ENCODE results near the gene KCNQ5.

Gene KCNQ5

DNA sequence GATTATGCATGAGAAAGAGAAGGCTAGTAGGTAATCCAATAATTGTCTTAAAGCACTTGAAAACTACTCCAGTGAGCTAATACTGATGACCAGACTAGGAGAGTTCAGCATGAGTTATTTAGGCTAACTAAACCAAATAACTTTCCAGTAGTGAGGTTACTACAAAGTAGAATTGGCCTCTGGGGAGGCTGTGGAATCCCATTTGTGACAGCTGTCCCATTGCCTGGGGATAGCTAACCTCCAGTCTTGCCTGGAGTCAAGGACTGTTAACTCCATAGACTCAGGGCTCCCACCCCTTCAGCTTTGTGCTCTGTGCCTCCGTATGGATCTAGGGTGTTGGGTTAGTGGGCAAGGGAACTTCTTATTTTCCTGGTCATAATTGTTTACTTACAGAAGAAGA, 51.0 kb downstream of the KCNQ5 start:
- Histone ChIP-seq H3K4me1 (ENCODE audit: insufficient read depth, low read length) (no peaks in the 10 kb centered on the region), H3K36me3 (ENCODE audit: insufficient read depth, low read length) (no peaks in the 10 kb centered on the region), H3K27me3 (ENCODE audit: insufficient read depth, low read length) (no peaks in the 10 kb centered on the region), H3K4me3 (ENCODE audit: low read length) (no peak overlapping the region), H2AFZ (ENCODE audit: low read depth, low read length) (no peak overlapping the region), H3K9me3 (ENCODE audit: low read length) (no peaks in the 10 kb centered on the region)

DNA sequence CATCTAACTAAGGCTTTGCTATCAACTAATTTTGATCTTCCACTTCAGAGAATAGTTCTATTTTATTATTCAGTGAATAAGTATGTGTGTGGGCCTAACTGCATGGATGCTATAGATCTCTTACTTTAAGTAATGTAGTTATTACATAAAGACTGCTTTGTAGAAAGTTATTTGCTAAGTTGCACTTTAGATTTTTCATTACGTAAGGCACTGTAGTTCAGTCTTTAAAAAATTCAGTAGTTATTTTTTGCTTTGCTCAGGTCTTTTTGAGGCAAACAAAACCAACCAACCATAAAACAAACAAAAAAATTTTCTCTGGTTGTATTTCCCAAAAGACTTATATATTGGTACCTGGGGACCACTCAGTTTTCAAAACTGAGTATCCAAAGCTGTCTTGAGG, 53.0 kb downstream of the KCNQ5 start:
- no peak overlapping the region for H2AFZ ChIP-seq (ENCODE audit: low read depth, low read length)

GRCh38 chr6:72675396-72675795, 53.5 kb downstream of the KCNQ5 start:
- H3K27me3 ChIP-seq (ENCODE audit: insufficient read depth, low read length): no peaks in the 10 kb centered on the region
- no peaks in the 10 kb centered on the region for H3K9me3 ChIP-seq (ENCODE audit: low read length)
- no peak overlapping the region for H2AFZ ChIP-seq (ENCODE audit: low read depth, low read length)
- H3K4me3 ChIP-seq (ENCODE audit: low read length): no peak overlapping the region
- H3K36me3 ChIP-seq (ENCODE audit: insufficient read depth, low read length): no peaks in the 10 kb centered on the region
- H3K4me1 ChIP-seq (ENCODE audit: insufficient read depth, low read length): no peaks in the 10 kb centered on the region

More for the DNA sequence above, 53.0 kb downstream of the KCNQ5 start:
- H3K36me3 ChIP-seq (ENCODE audit: insufficient read depth, low read length): no peaks in the 10 kb centered on the region
- no peaks in the 10 kb centered on the region for H3K27me3 ChIP-seq (ENCODE audit: insufficient read depth, low read length)
- no peaks in the 10 kb centered on the region for H3K9me3 ChIP-seq (ENCODE audit: low read length)
- H3K4me3 ChIP-seq (ENCODE audit: low read length): no peak overlapping the region
- H3K4me1 ChIP-seq (ENCODE audit: insufficient read depth, low read length): no peaks in the 10 kb centered on the region

DNA sequence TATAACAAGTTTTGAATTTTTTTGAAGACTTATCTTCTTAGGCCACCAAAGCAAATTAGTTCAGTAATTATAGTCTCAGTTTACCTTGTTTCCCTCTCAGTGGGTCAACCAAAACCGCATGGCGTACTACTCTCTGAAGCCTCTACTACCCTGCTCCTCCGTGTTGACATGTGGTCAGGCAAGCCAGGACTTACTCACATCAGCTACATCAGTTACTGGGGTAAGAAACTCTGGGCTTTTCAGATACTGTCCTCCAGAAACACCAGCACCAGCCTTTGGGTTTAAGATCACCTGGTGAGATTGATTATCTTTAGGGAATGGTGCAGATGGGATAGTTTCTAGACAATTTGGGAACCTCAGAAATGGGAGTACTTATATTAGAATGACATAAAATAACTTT, 55.1 kb downstream of the KCNQ5 start:
- no peak overlapping the region for H2AFZ ChIP-seq (ENCODE audit: low read depth, low read length)
- H3K4me1 ChIP-seq (ENCODE audit: insufficient read depth, low read length): no peaks in the 10 kb centered on the region
- H3K9me3 ChIP-seq (ENCODE audit: low read length): no peaks in the 10 kb centered on the region
- no peak overlapping the region for H3K4me3 ChIP-seq (ENCODE audit: low read length)
- H3K36me3 ChIP-seq (ENCODE audit: insufficient read depth, low read length): no peaks in the 10 kb centered on the region
- H3K27me3 ChIP-seq (ENCODE audit: insufficient read depth, low read length): no peaks in the 10 kb centered on the region

DNA sequence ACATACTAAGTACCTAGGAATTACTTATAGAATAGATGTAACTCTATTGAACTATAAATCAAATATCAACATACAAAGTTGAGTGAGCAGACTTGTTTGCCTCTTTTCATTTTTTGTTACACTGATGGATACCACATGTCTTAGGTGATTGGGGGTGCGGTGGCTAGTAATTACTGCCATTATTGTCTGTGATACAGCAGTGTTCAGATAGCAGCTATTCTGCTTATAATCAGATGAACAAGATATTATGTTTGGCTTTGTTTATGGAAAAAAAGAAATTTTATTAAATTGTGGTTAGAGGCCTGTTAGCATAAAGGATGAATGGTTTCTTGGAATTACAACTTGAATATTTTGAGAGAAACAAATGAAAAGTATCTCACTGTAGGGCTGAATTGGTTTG, 55.9 kb downstream of the KCNQ5 start:
- no peaks in the 10 kb centered on the region for H3K4me1 ChIP-seq (ENCODE audit: insufficient read depth, low read length)
- no peak overlapping the region for H2AFZ ChIP-seq (ENCODE audit: low read depth, low read length)
- H3K4me3 ChIP-seq (ENCODE audit: low read length): no peak overlapping the region
- H3K36me3 ChIP-seq (ENCODE audit: insufficient read depth, low read length): no peaks in the 10 kb centered on the region
- H3K9me3 ChIP-seq (ENCODE audit: low read length): no peaks in the 10 kb centered on the region
- no peaks in the 10 kb centered on the region for H3K27me3 ChIP-seq (ENCODE audit: insufficient read depth, low read length)

DNA sequence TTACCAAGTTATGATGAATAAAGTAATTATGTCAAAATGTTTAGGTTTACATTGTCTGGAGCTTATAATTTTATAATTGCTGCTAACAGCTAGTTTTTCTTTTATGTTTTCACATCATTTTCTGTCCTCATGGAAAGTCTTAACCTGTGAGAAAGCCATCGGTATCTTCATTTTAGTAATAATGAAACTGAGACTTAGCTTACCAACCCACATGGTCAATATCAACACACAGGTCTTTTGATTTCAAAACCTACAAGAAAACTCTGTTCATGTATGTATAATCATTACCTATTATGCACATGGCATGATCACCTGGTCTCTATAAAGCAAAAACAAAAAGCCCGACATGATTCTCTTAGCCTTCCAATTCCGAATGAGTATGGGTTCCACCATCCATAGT, 61.9 kb downstream of the KCNQ5 start:
- Histone ChIP-seq H3K27me3 (ENCODE audit: insufficient read depth, low read length) (no peaks in the 10 kb centered on the region), H3K36me3 (ENCODE audit: insufficient read depth, low read length) (no peaks in the 10 kb centered on the region), H3K4me1 (ENCODE audit: insufficient read depth, low read length) (no peaks in the 10 kb centered on the region), H2AFZ (ENCODE audit: low read depth, low read length) (no peak overlapping the region), H3K4me3 (ENCODE audit: low read length) (no peak overlapping the region), H3K9me3 (ENCODE audit: low read length) (no peaks in the 10 kb centered on the region)

DNA sequence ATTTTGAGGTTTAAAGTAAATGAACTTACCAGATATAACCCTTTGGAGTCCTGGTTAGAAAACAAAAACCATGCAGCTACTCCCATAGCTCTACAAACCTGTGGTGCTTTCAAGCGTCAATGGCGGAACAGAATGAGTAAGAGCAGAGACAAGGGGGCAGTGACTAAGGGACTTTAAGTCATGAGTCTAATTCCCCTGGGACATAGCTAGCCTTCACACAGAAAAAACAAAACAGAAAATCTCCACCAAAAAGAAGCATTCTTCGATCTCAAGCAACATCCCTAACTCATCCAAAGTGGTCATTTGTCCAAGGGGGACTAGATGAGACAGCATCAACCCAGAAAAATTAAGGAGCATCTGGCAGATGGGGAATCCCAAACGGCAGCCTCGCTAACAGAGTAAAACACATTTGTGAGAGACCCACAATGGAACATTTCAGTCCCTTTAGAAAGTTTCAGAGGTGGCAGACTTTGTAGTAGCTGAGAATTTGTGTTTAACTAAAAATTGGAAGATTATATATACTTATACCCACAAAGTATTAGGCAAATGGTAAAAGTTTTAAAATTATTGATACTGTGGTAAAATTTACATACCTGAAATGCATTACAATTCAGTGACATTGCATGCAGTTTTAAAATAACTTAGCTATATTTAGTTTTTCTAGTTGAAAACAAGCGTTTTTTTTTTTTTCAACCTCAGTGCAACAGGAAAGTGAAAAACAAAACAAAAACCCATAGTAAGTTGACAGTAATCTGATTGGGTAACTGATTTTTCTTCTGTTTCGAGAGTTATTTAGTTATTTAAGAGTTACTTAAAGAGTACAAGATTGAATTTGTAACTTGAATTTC, 67.5 kb downstream of the KCNQ5 start:
- peaks cover 4% of the 10 kb centered on the region for H3K4me1 ChIP-seq (ENCODE audit: insufficient read depth, low read length)
- no peak overlapping the region for H3K4me3 ChIP-seq (ENCODE audit: low read length)
- no peak overlapping the region for H2AFZ ChIP-seq (ENCODE audit: low read depth, low read length)
- H3K9me3 ChIP-seq (ENCODE audit: low read length): no peaks in the 10 kb centered on the region
- H3K27me3 ChIP-seq (ENCODE audit: insufficient read depth, low read length): no peaks in the 10 kb centered on the region
- no peaks in the 10 kb centered on the region for H3K36me3 ChIP-seq (ENCODE audit: insufficient read depth, low read length)

GRCh38 chr6:72691249-72691648, 69.4 kb downstream of the KCNQ5 start:
- Histone ChIP-seq H3K4me1 (ENCODE audit: insufficient read depth, low read length) (peaks cover 4% of the 10 kb centered on the region), H3K36me3 (ENCODE audit: insufficient read depth, low read length) (no peaks in the 10 kb centered on the region), H3K9me3 (ENCODE audit: low read length) (no peaks in the 10 kb centered on the region), H3K4me3 (ENCODE audit: low read length) (no peak overlapping the region), H3K27me3 (ENCODE audit: insufficient read depth, low read length) (no peaks in the 10 kb centered on the region), H2AFZ (ENCODE audit: low read depth, low read length) (no peak overlapping the region)

DNA sequence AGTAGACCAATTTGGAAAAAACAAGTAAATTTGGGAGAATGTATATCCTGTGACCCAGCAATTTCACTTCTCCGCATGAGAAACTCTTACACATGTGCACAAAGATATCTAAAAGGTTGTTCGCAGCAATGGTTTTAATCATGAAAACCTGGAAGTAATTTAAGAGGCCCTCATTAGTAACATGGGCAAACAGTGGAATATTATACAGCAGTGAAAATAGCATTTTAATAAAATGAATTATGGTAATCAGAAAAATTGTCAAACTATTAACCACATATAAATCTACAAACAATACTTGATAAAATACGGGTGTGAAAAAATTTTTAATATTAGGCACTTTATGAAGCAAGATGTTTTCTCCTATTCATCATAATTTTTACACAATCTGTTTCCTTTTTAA, 74.2 kb downstream of the KCNQ5 start:
- Histone ChIP-seq H3K9me3 (ENCODE audit: low read length) (no peaks in the 10 kb centered on the region), H3K36me3 (ENCODE audit: insufficient read depth, low read length) (no peaks in the 10 kb centered on the region), H3K4me1 (ENCODE audit: insufficient read depth, low read length) (peaks cover 4% of the 10 kb centered on the region), H3K27me3 (ENCODE audit: insufficient read depth, low read length) (no peaks in the 10 kb centered on the region), H2AFZ (ENCODE audit: low read depth, low read length) (no peak overlapping the region), H3K4me3 (ENCODE audit: low read length) (no peak overlapping the region)

DNA sequence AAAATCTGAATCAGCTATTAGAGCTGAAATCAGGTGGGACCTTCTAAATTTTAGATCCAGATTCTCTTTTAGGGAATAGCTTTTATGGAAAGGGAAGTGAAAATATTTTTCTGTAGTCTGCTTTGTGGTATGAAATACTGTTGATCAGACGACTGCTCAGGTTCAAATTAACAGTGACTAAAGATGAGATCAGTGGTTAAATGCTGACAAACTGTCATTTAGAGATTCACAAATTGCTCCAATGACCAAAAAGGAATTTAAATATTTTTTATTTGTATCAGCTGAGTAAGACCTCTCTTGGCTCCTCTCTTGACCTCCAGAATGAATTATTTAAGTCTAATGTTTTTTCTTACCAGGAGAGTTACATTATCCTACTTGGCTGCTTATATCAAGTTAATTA, 77.3 kb downstream of the KCNQ5 start:
- H3K9me3 ChIP-seq (ENCODE audit: low read length): no peaks in the 10 kb centered on the region
- H3K4me3 ChIP-seq (ENCODE audit: low read length): no peak overlapping the region
- no peaks in the 10 kb centered on the region for H3K4me1 ChIP-seq (ENCODE audit: insufficient read depth, low read length)
- H2AFZ ChIP-seq (ENCODE audit: low read depth, low read length): no peak overlapping the region
- H3K27me3 ChIP-seq (ENCODE audit: insufficient read depth, low read length): no peaks in the 10 kb centered on the region
- no peaks in the 10 kb centered on the region for H3K36me3 ChIP-seq (ENCODE audit: insufficient read depth, low read length)

- H3K4me3 ChIP-seq (ENCODE audit: low read length): no peak overlapping the region
- no peaks in the 10 kb centered on the region for H3K4me1 ChIP-seq (ENCODE audit: insufficient read depth, low read length)
- no peaks in the 10 kb centered on the region for H3K36me3 ChIP-seq (ENCODE audit: insufficient read depth, low read length)
- no peaks in the 10 kb centered on the region for H3K27me3 ChIP-seq (ENCODE audit: insufficient read depth, low read length)
- no peaks in the 10 kb centered on the region for H3K9me3 ChIP-seq (ENCODE audit: low read length)
- no peak overlapping the region for H2AFZ ChIP-seq (ENCODE audit: low read depth, low read length)
These were observed 80.6 kb downstream of the KCNQ5 start for GRCh38 chr6:72702421-72702820.

DNA sequence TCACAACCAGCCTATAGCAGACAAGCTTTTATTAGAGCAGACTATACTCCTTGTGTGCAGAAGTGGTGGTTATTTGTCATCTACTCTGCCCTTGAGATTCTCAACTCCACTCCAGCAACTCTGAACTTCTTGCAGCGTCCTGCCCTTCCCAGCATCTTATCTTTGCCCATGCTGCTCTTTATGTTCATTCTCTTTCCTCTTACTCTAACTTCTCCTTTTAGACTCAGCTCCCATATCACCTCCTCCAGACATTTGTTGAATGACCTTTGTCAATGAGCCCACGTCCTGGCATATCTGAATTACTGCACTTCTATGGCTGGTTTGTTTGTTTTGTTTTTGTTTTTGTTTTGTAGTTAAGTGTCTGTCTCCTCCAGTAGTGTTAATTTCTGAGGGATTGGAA, 81.2 kb downstream of the KCNQ5 start:
- Histone ChIP-seq H3K36me3 (ENCODE audit: insufficient read depth, low read length) (no peaks in the 10 kb centered on the region), H3K27me3 (ENCODE audit: insufficient read depth, low read length) (no peaks in the 10 kb centered on the region), H2AFZ (ENCODE audit: low read depth, low read length) (no peak overlapping the region), H3K4me3 (ENCODE audit: low read length) (no peak overlapping the region), H3K9me3 (ENCODE audit: low read length) (no peaks in the 10 kb centered on the region), H3K4me1 (ENCODE audit: insufficient read depth, low read length) (no peaks in the 10 kb centered on the region)

GRCh38 chr6:72704979-72705378, 83.1 kb downstream of the KCNQ5 start:
- Histone ChIP-seq H2AFZ (ENCODE audit: low read depth, low read length) (no peak overlapping the region), H3K9me3 (ENCODE audit: low read length) (no peaks in the 10 kb centered on the region), H3K36me3 (ENCODE audit: insufficient read depth, low read length) (no peaks in the 10 kb centered on the region), H3K4me3 (ENCODE audit: low read length) (no peak overlapping the region), H3K4me1 (ENCODE audit: insufficient read depth, low read length) (no peaks in the 10 kb centered on the region), H3K27me3 (ENCODE audit: insufficient read depth, low read length) (no peaks in the 10 kb centered on the region)

GRCh38 chr6:72709431-72709830, 87.6 kb downstream of the KCNQ5 start:
- no peaks in the 10 kb centered on the region for H3K36me3 ChIP-seq (ENCODE audit: insufficient read depth, low read length)
- H3K9me3 ChIP-seq (ENCODE audit: low read length): no peaks in the 10 kb centered on the region
- H3K27me3 ChIP-seq (ENCODE audit: insufficient read depth, low read length): no peaks in the 10 kb centered on the region
- H3K4me3 ChIP-seq (ENCODE audit: low read length): no peak overlapping the region
- no peak overlapping the region for H2AFZ ChIP-seq (ENCODE audit: low read depth, low read length)
- H3K4me1 ChIP-seq (ENCODE audit: insufficient read depth, low read length): no peaks in the 10 kb centered on the region

Data from neuron (in vitro differentiated cells).